HG03064 (cell line): ENCODE measurements around the gene SLC7A1.

Source experiments
- ATAC-seq: cut with Tn5 transposase; IDR thresholded peaks from one replicate; pipeline ENCODE4 v1.9.1; 2021; ENCODE audit warnings: low read depth; ENCODE audit not compliant: unreplicated experiment

Gene SLC7A1

GRCh38 chr13:29535663-29536655 is 59.5 kb downstream of the SLC7A1 start:
- no peak for ATAC-seq

- ATAC-seq = no peak
Measured at GRCh38 chr13:29534083-29534482, 61.4 kb downstream of the SLC7A1 start.

- no peak for ATAC-seq
Measured at GRCh38 chr13:29532821-29533220, 62.7 kb downstream of the SLC7A1 start.

GRCh38 chr13:29532116-29532515 is 63.4 kb downstream of the SLC7A1 start:
- ATAC-seq = no peak

GRCh38 chr13:29530901-29531300 is 64.6 kb downstream of the SLC7A1 start:
- no peak for ATAC-seq

GRCh38 chr13:29529754-29530153 is 65.7 kb downstream of the SLC7A1 start:
- ATAC-seq = no peak

GRCh38 chr13:29527916-29528315 is 67.6 kb downstream of the SLC7A1 start:
- no peak for ATAC-seq

GRCh38 chr13:29527511-29527910 is 68.0 kb downstream of the SLC7A1 start:
- no peak for ATAC-seq

GRCh38 chr13:29526741-29527140 is 68.7 kb downstream of the SLC7A1 start:
- ATAC-seq = no peak

- no peak for ATAC-seq
Measured at GRCh38 chr13:29525757-29526156, 69.7 kb downstream of the SLC7A1 start.

- no peak for ATAC-seq
Measured at GRCh38 chr13:29524641-29525040, 70.8 kb downstream of the SLC7A1 start.

- ATAC-seq = no peak
Measured at GRCh38 chr13:29524176-29524575, 71.3 kb downstream of the SLC7A1 start.

- no peak for ATAC-seq
Measured at GRCh38 chr13:29523199-29523961, 72.1 kb downstream of the SLC7A1 start.

GRCh38 chr13:29522044-29522685 is 73.3 kb downstream of the SLC7A1 start:
- ATAC-seq = no peak

GRCh38 chr13:29521336-29521735 is 74.2 kb downstream of the SLC7A1 start:
- no peak for ATAC-seq

- no peak for ATAC-seq
Measured at GRCh38 chr13:29520671-29521070, 74.8 kb downstream of the SLC7A1 start.

- no peak for ATAC-seq
Measured at GRCh38 chr13:29519921-29520320, 75.6 kb downstream of the SLC7A1 start.

GRCh38 chr13:29516880-29517279 is 78.6 kb downstream of the SLC7A1 start:
- ATAC-seq = no peak

GRCh38 chr13:29516012-29516411 is 79.5 kb downstream of the SLC7A1 start:
- no peak for ATAC-seq

- no peak for ATAC-seq
Measured at GRCh38 chr13:29515372-29515771, 80.1 kb downstream of the SLC7A1 start.

GRCh38 chr13:29514720-29515310 is 80.7 kb downstream of the SLC7A1 start:
- ATAC-seq = no peak
